Globus pallidus (tissue), 1 donor: ENCODE results near the gene ALOX5.
"Not testable (repeated sequence)": the region's sequence is repeated elsewhere in the genome, so short reads cannot be mapped to it uniquely, and the experiment has no call there.

Experiments
- DNase-seq: peaks from one replicate; pipeline ENCODE4 v3.0.0-alpha.2; 2015; ENCODE audit warnings: low spot score

The ALOX5 gene

GRCh38 chr10:45374350-45375052, 485 bp downstream of the ALOX5 start:
- DNase-seq: no peak

DNA sequence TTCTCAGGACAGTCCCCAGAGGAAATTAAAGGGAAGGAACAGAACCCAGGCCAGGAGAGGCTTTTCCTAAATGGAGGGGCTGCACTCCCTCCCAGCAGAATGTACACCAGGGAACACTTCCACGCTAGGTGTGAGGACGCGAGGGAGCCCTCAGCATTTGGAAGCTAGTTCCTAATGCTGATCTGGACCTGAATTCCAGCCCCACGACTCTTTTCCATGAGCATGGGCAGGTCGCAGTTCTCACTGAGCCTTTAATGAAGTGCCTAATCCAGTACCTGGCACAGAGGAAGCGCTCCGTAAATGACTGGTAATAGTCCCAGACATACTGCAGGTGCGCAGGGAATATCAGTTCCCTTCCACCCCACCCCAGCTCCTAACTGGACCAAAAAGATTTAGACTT, 1.1 kb downstream of the ALOX5 start:
- no peak for DNase-seq

DNA sequence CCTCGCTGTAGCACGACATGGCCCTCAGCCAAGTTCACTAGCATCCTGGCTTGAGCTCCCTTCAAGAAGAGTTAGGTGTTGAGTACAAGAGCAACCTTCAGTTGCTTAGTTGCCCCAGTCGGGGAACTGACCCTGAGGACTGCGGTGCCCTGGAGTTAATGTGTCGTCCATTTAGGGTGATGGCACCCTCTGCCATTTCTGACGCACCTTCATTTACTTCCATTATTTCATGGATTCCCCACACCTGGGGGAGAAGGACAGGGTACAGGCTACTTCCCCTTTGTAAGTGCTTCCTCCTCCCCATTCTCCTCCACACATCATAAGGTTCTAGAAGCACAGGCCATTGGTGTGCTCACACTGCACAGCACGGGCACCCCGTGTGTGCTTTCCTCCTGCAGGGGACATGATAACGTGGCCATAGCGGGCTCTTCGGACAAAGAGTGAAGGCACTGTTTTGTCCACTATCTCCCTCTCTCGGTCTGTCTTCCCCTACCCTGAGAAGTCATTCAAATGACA, 1.8 kb downstream of the ALOX5 start:
- DNase-seq: no peak

- no peak for DNase-seq
These were observed 2.4 kb downstream of the ALOX5 start for GRCh38 chr10:45376371-45376801.

DNA sequence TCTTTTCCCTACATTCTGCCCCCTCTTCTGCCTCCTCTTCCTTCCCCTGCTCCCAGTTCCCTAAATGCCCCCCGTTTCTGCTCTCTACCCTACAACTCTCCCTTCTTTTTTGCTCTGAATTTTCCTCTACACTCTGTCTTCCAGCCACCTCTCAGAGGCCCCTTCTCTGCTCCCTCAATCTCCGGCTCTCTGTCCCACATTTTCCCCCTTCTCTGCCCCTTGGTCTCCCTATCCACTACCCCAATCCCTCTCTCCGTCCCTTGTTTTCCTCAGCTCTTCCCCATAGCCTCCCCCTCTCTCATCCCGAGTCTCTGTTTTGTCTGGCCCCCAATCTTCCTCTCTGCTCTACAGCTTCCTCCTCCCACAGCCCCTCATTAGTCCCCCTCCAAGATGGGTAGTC, 3.3 kb downstream of the ALOX5 start:
- DNase-seq: no peak

- DNase-seq: no peak
These were observed 3.8 kb downstream of the ALOX5 start for GRCh38 chr10:45377858-45378257.

- DNase-seq: no peak
These were observed 5.1 kb downstream of the ALOX5 start for GRCh38 chr10:45378914-45379726.

GRCh38 chr10:45379891-45380540, 6.0 kb downstream of the ALOX5 start:
- DNase-seq: peak; percentile 55

DNA sequence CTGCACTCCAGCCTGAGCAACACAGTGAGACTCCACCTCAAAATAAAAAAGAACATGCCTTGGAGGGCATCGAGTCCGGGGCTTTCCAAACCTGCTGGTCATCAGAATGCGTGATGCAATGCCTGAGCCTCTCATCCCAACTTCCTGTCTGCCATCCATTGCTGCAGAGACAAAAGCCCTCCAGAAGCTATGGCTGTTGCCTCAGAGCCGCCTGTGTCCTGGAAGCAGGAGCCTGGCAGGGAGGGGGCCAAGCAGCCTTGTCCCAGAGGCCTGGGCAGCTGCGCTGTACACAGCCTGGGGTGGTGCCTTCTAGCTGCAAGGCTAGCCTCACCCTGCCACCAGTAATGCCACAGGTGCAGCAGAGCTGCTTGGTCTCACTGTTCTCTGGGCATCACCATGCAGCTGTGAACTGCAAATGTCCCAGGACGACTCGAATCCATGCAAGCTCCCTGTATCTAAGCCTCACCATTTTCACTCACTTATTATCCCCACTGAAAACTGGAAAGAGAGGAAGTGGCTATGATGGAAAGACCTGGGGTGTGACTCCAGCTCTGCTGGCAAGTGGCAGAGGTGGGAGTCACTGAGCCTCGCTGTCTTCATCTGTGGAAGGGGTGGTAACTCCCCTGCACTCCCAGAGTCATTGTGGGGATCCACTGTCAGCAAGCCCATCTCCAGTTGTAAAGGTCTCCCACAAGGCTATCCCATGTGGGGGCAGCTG, 7.0 kb downstream of the ALOX5 start:
- DNase-seq: no peak

- no peak for DNase-seq
These were observed 8.6 kb downstream of the ALOX5 start for GRCh38 chr10:45382591-45382990.

DNA sequence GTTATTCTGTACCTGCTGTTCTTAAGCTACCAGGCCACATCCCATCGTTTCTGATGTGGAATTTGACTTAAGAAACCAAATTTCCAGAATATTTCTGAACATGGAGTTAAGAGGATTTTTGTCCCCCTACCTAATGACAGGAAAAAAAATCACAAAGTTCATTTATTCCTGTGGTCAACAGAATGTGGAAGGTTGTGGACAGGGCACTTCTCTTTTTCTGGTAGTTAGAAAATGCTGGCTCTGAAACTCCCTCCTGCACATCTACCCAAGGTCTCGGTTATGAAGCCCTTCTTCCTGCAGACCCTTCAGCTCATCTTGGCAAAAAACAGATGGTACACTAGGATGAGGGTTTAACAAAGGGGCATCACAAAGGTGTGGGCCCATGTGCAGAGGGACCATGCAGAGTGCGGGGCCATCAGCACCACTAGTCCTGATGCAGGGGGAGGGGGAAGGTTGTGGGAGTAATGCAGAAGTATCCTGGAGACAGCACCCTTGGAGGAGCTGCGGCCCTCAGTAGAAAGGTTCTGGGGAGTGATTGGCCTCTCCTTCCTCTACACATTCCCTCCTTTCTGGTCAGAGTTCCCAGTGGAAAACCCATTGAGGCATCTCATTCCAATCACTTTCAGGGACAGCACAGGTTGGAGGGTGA, 9.8 kb downstream of the ALOX5 start:
- DNase-seq: no peak

DNA sequence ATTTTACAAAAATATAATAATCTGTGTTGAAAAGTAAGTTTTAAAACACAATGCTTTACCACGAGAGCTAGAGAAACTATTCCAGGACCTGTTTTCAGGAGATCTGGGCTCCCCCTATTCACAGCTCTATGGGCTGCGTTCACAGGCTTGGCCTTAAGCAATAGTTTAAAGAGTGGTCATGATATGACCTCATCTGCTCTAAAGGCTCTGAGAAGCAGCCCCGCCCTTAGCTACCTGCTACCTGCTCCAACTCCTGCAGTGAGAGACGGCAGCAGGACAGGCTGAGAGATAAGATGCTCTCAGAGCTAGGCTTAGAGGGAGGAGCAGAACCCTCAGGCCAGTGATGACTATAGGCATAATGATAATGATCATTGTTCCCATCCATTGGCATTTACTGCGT, 12.6 kb downstream of the ALOX5 start:
- no peak for DNase-seq

DNA sequence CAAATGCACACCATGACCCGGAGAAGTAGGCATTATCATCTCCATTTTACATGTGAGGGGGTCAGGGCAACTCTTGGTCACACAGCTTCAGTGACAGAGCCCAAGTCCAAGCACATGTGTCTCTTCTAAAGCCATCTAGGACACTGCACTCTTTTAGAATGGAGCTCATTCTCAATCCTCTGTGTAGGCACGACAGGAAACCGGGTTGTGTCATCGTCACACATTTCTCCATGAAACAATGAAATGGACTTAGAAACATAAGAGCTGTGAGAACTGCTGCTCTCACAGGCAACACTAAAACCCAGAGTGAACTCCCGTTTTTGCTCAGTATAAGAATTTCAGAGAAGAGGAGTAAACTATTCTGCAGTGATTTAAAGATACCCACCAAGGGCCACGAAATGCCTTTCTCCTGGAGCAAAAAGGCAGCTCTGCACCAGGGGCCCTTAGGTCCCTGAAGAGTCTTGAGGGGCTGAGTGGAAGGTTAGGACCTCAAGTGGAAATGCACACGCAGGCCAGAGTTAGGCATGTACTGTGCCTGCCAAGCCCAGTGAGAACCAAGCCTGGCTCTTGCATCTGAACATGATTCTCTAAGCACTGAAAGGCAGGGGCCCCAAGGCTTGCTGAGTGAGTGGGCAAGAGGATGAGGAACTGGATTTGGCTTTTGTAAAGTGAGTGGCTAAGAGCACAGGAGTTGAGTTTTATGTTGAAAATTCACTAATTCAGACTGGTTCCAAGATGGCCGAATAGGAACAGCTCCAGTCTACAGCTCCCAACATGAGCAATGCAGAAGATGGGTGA, 13.3 kb downstream of the ALOX5 start:
- DNase-seq: no peak

DNA sequence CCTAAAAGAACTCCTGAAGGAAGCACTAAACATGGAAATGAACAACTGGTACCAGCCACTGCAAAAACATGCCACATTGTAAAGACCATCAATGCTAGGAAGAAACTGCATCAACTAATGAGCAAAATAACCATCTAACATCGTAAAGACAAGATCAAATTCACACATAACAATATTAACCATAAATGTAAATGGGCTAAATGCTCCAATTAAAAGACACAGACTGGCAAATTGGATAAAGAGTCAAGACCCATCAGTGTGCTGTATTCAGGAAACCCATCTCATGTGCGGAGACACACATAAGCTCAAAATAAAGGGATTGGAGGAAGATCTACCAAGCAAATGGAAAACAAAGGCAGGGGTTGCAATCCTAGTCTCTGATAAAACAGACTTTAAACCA, 15.7 kb downstream of the ALOX5 start:
- not testable (repeated sequence) for DNase-seq

DNA sequence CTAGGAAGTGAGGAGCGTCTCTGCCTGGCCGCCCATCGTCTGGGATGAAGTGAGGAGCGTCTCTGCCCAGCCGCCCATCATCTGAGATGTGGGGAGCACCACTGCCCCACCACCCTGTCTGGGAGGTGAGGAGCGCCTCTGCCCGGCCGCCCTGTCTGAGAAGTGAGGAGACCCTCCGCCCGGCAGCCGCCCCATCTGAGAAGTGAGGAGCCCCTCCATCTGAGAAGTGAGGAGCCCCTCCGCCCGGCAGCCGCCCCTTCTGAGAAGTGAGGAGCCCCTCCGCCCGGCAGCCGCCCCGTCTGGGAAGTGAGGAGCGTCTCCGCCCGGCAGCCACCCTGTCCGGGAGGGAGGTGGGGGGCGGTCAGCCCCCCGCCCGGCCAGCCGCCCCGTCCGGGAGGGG, 17.6 kb downstream of the ALOX5 start:
- DNase-seq: not testable (repeated sequence)

GRCh38 chr10:45395554-45395953, 21.5 kb downstream of the ALOX5 start:
- no peak for DNase-seq

GRCh38 chr10:45398595-45398994, 24.6 kb downstream of the ALOX5 start:
- DNase-seq: no peak

DNA sequence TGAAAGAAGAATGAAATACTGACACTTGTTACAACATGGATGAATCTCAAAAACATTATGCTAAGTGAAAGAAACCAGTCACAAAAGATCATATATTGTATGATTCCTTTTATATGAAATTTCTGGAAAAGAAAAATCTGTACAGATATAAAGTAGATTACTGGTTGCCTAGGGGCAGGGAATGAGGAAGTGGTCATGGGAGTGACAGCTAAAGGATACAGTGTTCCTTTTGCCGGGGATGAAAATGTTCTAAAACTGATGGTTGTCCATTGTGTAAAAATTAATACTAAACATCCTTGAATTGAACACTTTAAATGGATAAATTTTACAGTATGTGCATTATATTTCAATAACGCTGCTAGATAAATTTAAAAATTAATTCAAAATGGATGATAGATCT, 25.1 kb downstream of the ALOX5 start:
- DNase-seq: no peak

DNA sequence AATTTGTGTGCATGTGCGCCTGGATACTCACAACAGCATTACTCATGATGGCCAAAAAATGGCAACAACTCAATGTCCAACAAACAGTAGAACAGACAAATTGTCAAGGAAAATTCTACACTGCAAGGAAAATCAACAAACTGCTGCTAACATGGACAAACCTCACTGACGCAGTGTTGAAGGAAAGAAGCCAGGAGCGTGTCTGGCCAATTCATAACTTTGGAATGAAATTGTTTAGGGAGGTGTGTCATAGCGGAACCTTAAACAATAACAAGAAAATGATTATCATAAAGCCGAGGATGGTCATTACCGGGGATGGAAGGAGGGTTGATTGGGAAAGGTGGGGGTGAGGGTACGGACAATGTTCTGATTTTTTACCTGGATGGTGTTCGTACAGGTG, 29.1 kb downstream of the ALOX5 start:
- no peak for DNase-seq

GRCh38 chr10:45404087-45404769, 30.2 kb downstream of the ALOX5 start:
- DNase-seq: peak; percentile 60
